AG04450 (cell line): ENCODE data around the gene B3GAT2. TPM values are rescaled to one million over a fixed set of nuclear protein-coding genes. Genes with fewer than 3 reads are reported as not detected.

Experiments
- CTCF ChIA-PET: fragments of 300-600, 350-600 bp; formaldehyde crosslinking; extraction: SDS; loops from one replicate; lab custom pipeline; 2022; ENCODE audit warnings: antibody characterized with exemption, inconsistent platforms; lab: Charles Lee
- POLR2A ChIA-PET: fragments of 350-600 bp; formaldehyde crosslinking; extraction: SDS; loops from one replicate; lab custom pipeline; 2021; ENCODE audit warnings: antibody characterized with exemption, inconsistent platforms; lab: Yijun Ruan, JAX
- DNase-seq: peaks from one replicate; pipeline ENCODE4 v3.0.0-alpha.2; 2011; ENCODE audit warnings: low read depth, low spot score
- H3K27ac ChIP-seq: one replicate; pipeline ENCODE4 v1.5.1; 2012; ENCODE audit warnings: low read depth, low read length, control low read depth
- H3K27me3 ChIP-seq: one replicate; pipeline ENCODE4 v1.6.0; 2012; ENCODE audit warnings: low read length; ENCODE audit not compliant: control insufficient read depth, insufficient read depth
- H3K4me3 ChIP-seq: 2 replicates; pipeline ENCODE4 v1.5.1; 2011; ENCODE audit warnings: mild to moderate bottlenecking, low read depth, low read length, control low read depth
- H3K9me3 ChIP-seq: 2 replicates; pipeline ENCODE4 v1.5.1; 2012; ENCODE audit warnings: low read length; ENCODE audit not compliant: control insufficient read depth, insufficient read depth
- CTCF ChIP-seq: IDR thresholded peaks from 2 replicates; pipeline ENCODE4 v1.5.1; 2011; ENCODE audit warnings: low read depth, low read length, control low read depth, inconsistent platforms
- polyA plus RNA-seq: library from polyadenylated mRNA; depleted of rRNA; stranded (reverse); fragments of >200 nt; gene quantifications from 2 replicates; pipeline ENCODE4 v1.2.3, GENCODE V29; 2011

B3GAT2 gene
- polyA plus RNA-seq, 1 experiment = 0.11 TPM

GRCh38 chr6:70813885-70814284 lies 143.0 kb downstream of the B3GAT2 start:
- Histone ChIP-seq H3K9me3 (no peaks in the 10 kb centered on the region), H3K27ac (no peak overlapping the region), H3K4me3 (no peak overlapping the region), H3K27me3 (no peaks in the 10 kb centered on the region)
- no peak for TF ChIP-seq CTCF
- POLR2A ChIA-PET = no interaction called here
- DNase-seq = no peak
- CTCF ChIA-PET = no interaction called here

GRCh38 chr6:70811788-70812187 lies 145.1 kb downstream of the B3GAT2 start:
- H3K4me3 ChIP-seq = no peak overlapping the region
- DNase-seq = no peak

More at GRCh38 chr6:70811788-70812187, 145.1 kb downstream of the B3GAT2 start:
- Histone ChIP-seq H3K27ac (no peak overlapping the region), H3K9me3 (no peaks in the 10 kb centered on the region), H3K27me3 (no peaks in the 10 kb centered on the region)
- ChIA-PET POLR2A (no interaction called here), CTCF (no interaction called here)
- TF ChIP-seq CTCF = no peak
